ENCODE data around the gene NR2C1.

The NR2C1 gene

GRCh38 chr12:94971923-94972322, 101.5 kb downstream of the NR2C1 start:
- Histone ChIP-seq H3K9me2 (replicated peaks; ENCODE audit: insufficient read depth, low read length) (no peaks in the 10 kb centered on the region), H3K4me3 (ENCODE audit: insufficient read depth, low read length, poor library complexity, severe bottlenecking) (no peak overlapping the region), H3K36me3 (ENCODE audit: low read length) (peaks cover 4% of the 10 kb centered on the region; the same call in 1 of the 2 replicates), H3K9ac (ENCODE audit: low read length) (no peak overlapping the region), H3K27me3 (ENCODE audit: low read length) (no peaks in the 10 kb centered on the region), H4K20me1 (ENCODE audit: low read depth, low read length) (no peaks in the 10 kb centered on the region), H3K9me3 (ENCODE audit: insufficient read depth, low read length) (no peaks in the 10 kb centered on the region), H3K27ac (ENCODE audit: low read depth, low read length) (no peak overlapping the region), H3F3A (ENCODE audit: insufficient read depth) (no peaks in the 10 kb centered on the region), H3K4me2 (ENCODE audit: low read depth, low read length, poor library complexity, severe bottlenecking) (no peak overlapping the region), H2AFZ (ENCODE audit: low read depth, low read length, severe bottlenecking) (no peak overlapping the region), H3K79me2 (ENCODE audit: insufficient read depth, low read length) (peaks cover 4% of the 10 kb centered on the region; the same call in 1 of the 2 replicates)
- TF ChIP-seq EZH2phosphoT487 (conservative IDR thresholded peaks at IDR 0.05; ENCODE audit: low read length), result no peak
- TF ChIP-seq, protein P1, sequence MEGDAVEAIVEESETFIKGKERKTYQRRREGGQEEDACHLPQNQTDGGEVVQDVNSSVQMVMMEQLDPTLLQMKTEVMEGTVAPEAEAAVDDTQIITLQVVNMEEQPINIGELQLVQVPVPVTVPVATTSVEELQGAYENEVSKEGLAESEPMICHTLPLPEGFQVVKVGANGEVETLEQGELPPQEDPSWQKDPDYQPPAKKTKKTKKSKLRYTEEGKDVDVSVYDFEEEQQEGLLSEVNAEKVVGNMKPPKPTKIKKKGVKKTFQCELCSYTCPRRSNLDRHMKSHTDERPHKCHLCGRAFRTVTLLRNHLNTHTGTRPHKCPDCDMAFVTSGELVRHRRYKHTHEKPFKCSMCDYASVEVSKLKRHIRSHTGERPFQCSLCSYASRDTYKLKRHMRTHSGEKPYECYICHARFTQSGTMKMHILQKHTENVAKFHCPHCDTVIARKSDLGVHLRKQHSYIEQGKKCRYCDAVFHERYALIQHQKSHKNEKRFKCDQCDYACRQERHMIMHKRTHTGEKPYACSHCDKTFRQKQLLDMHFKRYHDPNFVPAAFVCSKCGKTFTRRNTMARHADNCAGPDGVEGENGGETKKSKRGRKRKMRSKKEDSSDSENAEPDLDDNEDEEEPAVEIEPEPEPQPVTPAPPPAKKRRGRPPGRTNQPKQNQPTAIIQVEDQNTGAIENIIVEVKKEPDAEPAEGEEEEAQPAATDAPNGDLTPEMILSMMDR (IDR thresholded peaks at IDR 0.05; ENCODE audit: insufficient read depth, low read length, poor library complexity, severe bottlenecking), result no peak

- TF ChIP-seq EZH2phosphoT487 (conservative IDR thresholded peaks at IDR 0.05; ENCODE audit: low read length), result no peak
- TF ChIP-seq, protein P1 (IDR thresholded peaks at IDR 0.05; ENCODE audit: insufficient read depth, low read length, poor library complexity, severe bottlenecking), result no peak
- Histone ChIP-seq H2AFZ (ENCODE audit: low read depth, low read length, severe bottlenecking) (no peak overlapping the region), H3K36me3 (ENCODE audit: low read length) (0 out of 2 replicates have a peak, but pooled peaks cover 4% of the 10 kb centered on the region), H3K27ac (ENCODE audit: low read depth, low read length) (no peak overlapping the region), H3K27me3 (ENCODE audit: low read length) (no peaks in the 10 kb centered on the region), H3K9me3 (ENCODE audit: insufficient read depth, low read length) (no peaks in the 10 kb centered on the region), H3F3A (ENCODE audit: insufficient read depth) (no peaks in the 10 kb centered on the region), H3K79me2 (ENCODE audit: insufficient read depth, low read length) (no peaks in the 10 kb centered on the region), H3K4me3 (ENCODE audit: insufficient read depth, low read length, poor library complexity, severe bottlenecking) (no peak overlapping the region), H3K9me2 (replicated peaks; ENCODE audit: insufficient read depth, low read length) (no peaks in the 10 kb centered on the region), H3K4me2 (ENCODE audit: low read depth, low read length, poor library complexity, severe bottlenecking) (no peak overlapping the region), H3K9ac (ENCODE audit: low read length) (no peak overlapping the region), H4K20me1 (ENCODE audit: low read depth, low read length) (no peaks in the 10 kb centered on the region)
Measured at GRCh38 chr12:94970560-94970959, 102.9 kb downstream of the NR2C1 start.
